Activated CD8-positive, alpha-beta memory T cell treated with anti-CD3 and anti-CD28 coated beads for 48 hours (primary cell): Measurements from ENCODE around the gene GP5.
A peak's percentile ranks its signal among the peaks of the same experiment; 100 is the strongest.

Source experiments
- DNase-seq, 3 experiments: peaks; one replicate each; pipeline ENCODE4 v3.0.0-alpha.2; 2020; ENCODE audit warnings: low read depth in 2 of 3, low spot score in 2 of 3

The GP5 gene

GRCh38 chr3:194399874-194400411, 877 bp upstream of the GP5 start:
- DNase-seq, result no peak

DNA sequence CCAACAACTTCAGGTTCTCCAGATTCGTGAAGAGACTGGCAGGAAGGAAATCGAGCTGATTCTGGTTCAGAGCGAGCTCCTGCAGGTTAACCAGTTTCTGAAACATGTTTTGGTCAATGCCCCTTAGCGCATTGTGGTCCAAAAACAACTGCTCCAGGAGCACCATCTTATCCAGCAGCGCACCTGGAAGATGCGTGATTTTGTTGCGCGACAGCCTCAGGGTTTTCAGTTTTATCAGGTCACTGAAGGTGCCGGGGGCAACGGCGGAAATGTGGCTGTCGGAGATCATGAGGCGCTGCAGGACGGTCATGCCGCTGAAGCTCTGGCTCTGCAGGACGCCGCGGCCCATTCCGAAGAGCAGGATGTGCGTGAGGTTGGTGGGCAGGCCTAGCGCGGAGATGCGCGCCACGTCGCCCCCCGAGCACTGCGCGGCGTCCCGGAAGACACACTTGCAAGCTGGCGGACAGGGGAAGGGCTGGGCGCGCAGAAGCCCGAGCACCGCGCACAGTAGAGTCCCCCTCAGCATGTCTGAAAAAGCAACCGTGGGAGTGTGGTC, 1.2 kb downstream of the GP5 start:
- no peak for DNase-seq

DNA sequence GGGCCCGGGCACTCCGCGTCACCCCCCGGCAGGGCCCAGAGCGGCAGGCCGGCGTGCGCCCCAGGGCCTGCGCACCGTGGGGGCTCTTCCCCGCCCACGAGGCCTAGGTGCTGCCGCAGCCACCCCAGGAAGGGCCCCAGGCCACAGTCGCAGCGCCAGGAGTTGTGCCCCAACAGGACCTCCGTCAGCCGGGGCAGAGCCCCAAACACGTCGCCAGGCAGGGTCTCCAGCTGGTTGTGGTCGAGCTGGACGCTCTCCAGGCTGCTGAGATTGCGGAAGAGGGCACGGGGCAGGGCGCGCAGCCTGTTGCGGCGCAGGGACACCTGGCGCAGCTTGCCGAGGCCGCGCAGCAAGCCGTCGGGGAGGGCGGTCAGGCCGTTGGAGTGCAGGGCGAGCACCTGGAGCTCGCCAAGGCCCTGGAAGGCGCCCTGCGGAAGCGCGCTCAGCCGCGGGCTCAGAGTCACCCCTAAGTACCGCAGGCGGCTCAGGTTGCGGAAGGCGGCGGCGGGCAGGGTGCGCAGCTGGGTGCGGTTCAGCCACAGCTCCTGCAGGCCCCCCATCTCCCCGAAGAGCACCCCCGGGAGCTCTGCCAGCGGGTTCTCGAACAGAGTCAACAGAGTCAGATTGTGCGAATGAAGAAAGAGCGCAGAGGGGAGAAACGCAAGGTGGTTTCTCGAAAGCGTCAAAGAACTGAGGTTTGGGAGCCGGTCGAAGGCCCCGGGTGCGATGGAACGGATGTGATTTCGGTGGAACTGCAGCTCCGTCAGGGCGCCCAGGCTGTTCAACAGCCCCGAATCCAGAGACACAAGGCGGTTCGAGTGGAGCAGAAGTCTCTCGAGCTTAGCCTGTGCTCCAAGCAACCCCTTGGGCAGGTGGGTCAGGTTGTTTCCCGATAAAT, 2.0 kb downstream of the GP5 start:
- no peak for DNase-seq

DNA sequence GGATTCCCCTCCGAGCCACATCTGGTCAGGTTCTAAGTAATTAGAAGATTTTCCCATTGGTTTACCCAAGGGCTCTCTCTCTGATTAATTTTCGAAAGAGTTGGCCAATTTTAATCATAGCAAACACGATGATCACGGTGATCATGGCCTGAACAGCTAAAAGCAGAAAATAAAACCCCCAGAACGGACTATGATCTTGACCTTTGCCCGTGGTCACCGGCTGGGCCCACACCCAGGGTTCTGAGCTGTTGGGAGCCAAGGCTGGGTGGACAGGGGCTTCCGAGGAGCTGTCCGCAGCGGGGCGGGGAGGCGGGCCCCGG, 2.6 kb downstream of the GP5 start:
- DNase-seq, result no peak

GRCh38 chr3:194395778-194396538, 3.1 kb downstream of the GP5 start:
- DNase-seq, result peak in 1 of 3 experiments; percentile 36

DNA sequence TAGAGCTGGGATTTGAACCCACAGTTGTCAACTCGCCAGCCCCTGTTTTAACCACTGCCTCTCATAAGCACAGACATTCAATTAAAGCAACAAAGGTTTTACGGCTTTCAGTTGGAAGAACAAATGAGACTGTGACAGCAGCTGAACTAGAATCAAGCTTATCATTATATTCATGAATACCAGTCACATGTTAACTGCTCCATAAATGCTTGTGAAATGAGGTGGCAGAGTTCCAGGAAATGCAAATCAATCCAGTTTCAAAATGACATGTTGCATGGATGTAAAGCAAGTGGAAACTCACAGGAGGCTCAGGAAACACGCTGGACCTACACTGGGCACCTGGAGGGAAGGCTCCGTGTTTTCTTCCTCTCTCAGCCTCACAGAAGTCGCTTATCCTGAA, 3.9 kb downstream of the GP5 start:
- no peak for DNase-seq

DNA sequence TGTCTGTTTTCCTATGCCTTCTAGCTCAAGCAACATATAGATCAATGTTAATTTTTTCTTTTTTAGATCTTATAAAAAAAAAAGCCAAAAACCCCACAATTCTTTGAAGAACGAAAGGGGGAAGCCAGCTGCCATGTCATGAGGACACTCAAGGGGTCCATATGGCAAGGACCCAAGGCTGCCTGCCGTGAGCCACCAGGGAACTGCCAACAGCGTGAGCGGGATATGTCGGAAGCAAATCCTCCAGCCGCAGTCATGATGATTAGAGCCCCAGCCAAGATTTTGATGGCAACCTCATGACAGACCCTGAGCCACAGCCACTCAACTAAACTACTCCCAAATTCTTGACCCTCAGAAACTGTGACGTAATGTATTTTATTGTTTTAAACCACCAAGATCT, 6.5 kb downstream of the GP5 start:
- DNase-seq, result no peak

DNA sequence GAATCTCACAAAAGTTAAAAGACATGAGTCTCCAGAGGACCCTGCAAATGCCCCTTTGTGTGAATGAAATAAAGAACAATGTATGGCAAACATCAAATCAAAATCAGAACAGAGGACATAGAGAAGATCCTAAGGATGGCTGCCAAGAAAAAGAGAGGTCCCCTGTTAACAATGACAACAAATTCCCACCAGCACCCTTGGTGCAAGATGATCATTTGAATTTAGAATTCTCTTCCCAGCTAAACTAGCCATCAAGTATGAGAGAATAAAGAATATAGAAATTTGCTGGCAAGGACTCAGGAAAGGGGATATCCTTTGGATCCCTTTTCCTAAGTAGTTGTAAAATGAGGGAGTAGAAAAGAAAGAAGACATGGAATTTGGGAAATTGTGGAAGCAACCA, 8.2 kb downstream of the GP5 start:
- DNase-seq, result no peak

DNA sequence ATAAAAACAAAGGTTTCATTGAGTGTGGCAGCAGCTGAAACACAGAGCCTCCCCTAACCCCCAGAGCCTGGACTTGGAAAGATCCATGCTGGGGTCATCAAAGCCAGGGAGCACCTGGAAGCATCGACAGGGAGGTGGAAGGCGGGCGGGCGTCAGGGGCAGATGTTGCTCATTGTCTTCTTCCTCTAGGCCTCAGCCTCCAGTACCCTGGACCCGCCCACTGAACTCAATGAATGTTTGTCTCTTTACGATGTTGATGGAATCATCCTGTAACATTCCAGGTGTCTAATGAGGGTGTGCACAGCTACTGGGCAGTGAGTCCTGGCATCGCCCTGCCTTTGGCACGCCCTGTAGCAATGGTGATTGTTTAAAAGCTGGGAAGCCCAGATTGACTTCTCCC, 9.8 kb downstream of the GP5 start:
- DNase-seq, result no peak

- no peak for DNase-seq
These were observed 11.1 kb downstream of the GP5 start for GRCh38 chr3:194387926-194388418.

- DNase-seq, result no peak
These were observed 11.8 kb downstream of the GP5 start for GRCh38 chr3:194387276-194387675.

- DNase-seq, result no peak
These were observed 12.4 kb downstream of the GP5 start for GRCh38 chr3:194386648-194387047.

GRCh38 chr3:194386066-194386465, 13.0 kb downstream of the GP5 start:
- no peak for DNase-seq

DNA sequence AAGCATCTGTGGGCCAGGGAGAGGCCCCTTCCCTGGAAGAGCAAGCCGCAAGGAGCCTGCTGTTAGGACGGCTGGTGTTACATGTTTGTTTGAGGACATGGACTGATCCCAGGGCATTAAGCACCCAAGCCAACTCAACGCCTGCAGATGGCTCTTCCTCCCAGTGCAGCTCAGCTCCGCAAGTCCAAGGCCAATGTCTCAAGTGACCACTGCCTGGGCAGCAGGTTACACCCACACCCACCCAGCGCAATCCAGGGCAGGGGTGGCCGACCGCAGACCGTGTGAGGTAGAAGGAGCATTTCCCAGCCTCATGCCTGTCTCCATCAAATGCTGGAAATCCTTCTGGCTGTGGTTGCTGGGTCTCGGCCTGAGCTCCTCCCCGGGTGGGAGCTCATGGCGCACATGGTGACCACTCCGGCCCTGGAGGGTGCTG, 14.5 kb downstream of the GP5 start:
- no peak for DNase-seq

DNA sequence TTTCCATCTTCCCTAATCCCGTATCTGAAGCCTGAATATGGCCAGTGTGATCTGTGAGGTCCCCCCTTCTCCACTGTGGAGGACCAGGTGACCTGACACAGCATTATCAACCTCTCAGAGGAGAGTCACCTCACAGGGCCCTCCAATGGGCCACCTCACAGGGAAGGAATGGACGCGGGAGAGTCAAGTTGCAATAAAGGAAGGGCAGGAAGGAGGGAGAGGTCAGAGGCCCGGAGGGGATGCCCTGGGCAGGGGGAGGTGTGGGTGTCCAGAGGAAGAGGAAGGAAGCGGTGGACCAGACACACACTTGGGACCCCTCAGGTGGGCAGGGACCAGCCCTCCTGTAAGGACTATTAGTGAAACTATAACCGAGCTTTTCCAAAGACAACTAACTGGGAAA, 14.9 kb downstream of the GP5 start:
- DNase-seq, result no peak

DNA sequence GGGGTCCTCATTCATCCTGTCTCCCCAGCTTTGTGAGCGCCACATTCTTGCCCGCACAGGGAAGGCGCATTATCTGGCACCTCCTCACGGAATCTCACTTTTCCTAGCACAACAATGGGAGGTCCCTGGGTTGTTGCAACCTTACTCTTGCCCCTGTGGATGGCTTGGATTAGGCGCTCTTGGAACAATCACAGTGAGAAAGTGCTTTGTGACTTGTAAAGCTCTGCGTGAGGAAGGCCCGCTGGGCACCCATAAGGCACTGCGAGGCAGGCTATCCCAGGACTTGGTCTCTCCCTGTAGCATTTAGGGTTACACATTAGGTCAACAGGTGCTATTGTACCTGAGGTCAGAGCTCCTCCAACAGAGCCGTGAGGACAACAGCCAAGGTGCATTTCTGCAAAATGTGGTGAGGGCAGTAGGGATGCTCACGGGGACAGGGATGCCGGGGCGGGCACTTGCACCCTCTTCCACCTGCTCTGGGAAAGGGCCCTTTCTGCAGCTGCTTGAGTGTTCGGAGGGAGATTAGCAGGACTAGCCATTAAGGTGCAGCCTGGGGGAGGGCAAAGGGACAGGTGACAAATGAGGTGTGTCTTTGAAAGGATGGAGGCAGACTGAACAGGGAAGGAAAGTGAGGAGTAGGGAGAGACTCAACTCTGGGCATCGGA, 15.7 kb downstream of the GP5 start:
- no peak for DNase-seq

GRCh38 chr3:194382892-194383223, 16.2 kb downstream of the GP5 start:
- no peak for DNase-seq

DNA sequence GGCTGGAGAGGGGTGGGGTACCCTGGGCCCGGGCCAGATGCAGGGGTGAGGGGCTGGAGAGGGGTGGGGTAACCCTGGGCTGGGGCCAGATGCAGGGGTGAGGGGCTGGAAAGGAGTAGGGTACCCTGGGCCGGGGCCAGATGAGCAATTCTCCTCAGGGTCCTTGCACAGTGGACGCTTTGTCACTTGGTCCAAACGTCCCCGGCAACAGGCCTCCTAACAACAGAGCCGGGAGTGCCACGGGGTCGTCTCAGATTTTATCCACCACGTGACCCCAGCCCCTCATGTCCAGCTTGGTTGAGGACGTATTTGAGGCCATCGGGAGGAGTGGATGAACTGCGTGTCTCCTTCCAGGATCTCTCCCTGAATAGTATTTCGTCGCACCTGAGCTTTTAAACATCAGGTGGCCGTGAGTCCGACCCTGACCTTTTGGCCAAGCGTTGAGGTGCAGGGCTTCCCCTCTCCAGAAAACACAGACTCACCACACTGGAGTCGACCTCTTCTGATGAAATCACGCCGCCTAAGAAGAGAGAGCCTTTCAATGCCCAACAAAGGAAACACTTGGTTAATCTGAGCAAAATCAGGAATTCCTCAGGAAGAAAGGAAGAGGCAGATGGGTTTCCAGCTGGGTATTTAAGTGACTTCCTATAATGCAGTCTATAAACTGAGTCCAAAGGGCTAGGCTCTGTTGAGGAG, 16.7 kb downstream of the GP5 start:
- DNase-seq, result no peak

GRCh38 chr3:194381460-194381875, 17.6 kb downstream of the GP5 start:
- DNase-seq, result no peak

GRCh38 chr3:194380326-194380725, 18.7 kb downstream of the GP5 start:
- no peak for DNase-seq

DNA sequence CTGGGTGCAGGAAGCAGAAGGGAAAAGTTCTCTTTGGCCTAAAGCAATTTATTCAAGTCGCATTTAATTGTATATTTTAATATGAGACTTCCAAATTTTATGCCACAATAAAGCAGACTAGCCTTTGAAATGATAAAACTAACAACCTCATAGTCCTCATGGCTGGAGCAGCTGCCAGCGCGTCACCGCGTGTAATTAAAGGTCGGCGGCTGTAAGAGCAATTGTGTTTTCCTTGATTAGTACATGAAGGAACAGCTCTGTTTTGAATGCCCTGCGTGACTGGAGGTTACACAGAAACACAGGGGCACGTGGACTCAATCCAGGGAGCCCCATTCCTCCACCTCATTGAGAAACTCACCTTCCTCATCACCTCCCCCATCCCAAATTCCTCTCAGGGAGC, 19.4 kb downstream of the GP5 start:
- no peak for DNase-seq
